Natural killer cell (primary cell): ENCODE results near the gene INPP5F. TPM values are rescaled to one million over a fixed set of nuclear protein-coding genes. Genes with fewer than 3 reads are reported as not detected.

Source experiments
- ATAC-seq, 3 donors: fragments of 150-1000 bp in 2 of 3; fragments of 200-7000 bp in 1 of 3; cut with Tn5 transposase; 1 replicate in 1 of 3; 2 replicates in 2 of 3; pipeline ENCODE4 v1.10.0; 2021; ENCODE audit warnings: mild to moderate bottlenecking in 2 of 3, moderate library complexity in 2 of 3
- DNase-seq, 2 donors: peaks; one replicate each; pipeline versions ENCODE4 v3.0.0 to v3.0.0-alpha.2; 2013 to 2021; ENCODE audit warnings: mixed read lengths in 1 of 2
- H3K27ac ChIP-seq: one replicate; pipeline ENCODE4 v1.5.1; 2013; ENCODE audit warnings: mild to moderate bottlenecking, low read length
- H3K27me3 ChIP-seq: one replicate; pipeline ENCODE4 v1.6.1; 2013; ENCODE audit warnings: low read length; ENCODE audit not compliant: control insufficient read depth, insufficient read depth
- H3K36me3 ChIP-seq: one replicate; pipeline ENCODE4 v1.6.1; 2013; ENCODE audit warnings: low read length; ENCODE audit not compliant: control insufficient read depth, insufficient read depth
- H3K4me1 ChIP-seq: one replicate; pipeline ENCODE4 v1.6.1; 2013; ENCODE audit warnings: low read length; ENCODE audit not compliant: control insufficient read depth, insufficient read depth
- H3K4me3 ChIP-seq: one replicate; pipeline ENCODE4 v1.5.1; 2013; ENCODE audit warnings: low read length
- H3K9me3 ChIP-seq: one replicate; pipeline ENCODE4 v1.6.1; 2013; ENCODE audit warnings: low read length; ENCODE audit not compliant: control insufficient read depth, insufficient read depth
- H3K27ac Mint-ChIP-seq, 2 donors: one replicate each; pipeline ENCODE4 v1.8.0; 2022; ENCODE audit warnings: mild to moderate bottlenecking in 2 of 2, mixed read lengths in 2 of 2, moderate library complexity in 1 of 2
- H3K27me3 Mint-ChIP-seq, 2 donors: one replicate each; pipeline ENCODE4 v1.8.0; 2022; ENCODE audit warnings: low read depth in 2 of 2, mixed read lengths in 2 of 2
- H3K36me3 Mint-ChIP-seq: one replicate; pipeline ENCODE4 v1.8.0; 2022; ENCODE audit warnings: mixed read lengths
- H3K4me1 Mint-ChIP-seq, 2 donors: one replicate each; pipeline ENCODE4 v1.8.0; 2022; ENCODE audit warnings: mixed read lengths in 2 of 2
- H3K4me3 Mint-ChIP-seq: one replicate; pipeline ENCODE4 v1.8.0; 2022; ENCODE audit warnings: mild to moderate bottlenecking, moderate library complexity, mixed read lengths
- H3K9me3 Mint-ChIP-seq, 2 donors: one replicate each; pipeline ENCODE4 v1.8.0; 2022; ENCODE audit warnings: mixed read lengths in 2 of 2
- WGBS: methylation state at CpG from one replicate; pipeline ENCODE4 v1.1.7; 2013; ENCODE audit warnings: missing lambda C conversion rate; ENCODE audit not compliant: insufficient coverage; 5-methylcytosine and 5-hydroxymethylcytosine counted together
- intact Hi-C: fragments of 100-400 bp; cut with micrococcal nuclease; formaldehyde crosslinking; loops from one replicate; pipeline ENCODE4 v1.14.2; 2022
- total RNA-seq, 4 donors: library from RNA; stranded (reverse); fragments of 120-200 nt in 1 of 4; gene quantifications; one replicate each; pipeline versions ENCODE4 v1.2.3 to v1.2.4, GENCODE V29; 2013 to 2022
- TF ChIP-seq, protein P1 (sequence below): fragments of 200-600 bp; IDR thresholded peaks from one replicate; pipeline ENCODE4 v1.8.0; 2022; ENCODE audit warnings: antibody characterized with exemption

Gene INPP5F
- total RNA-seq, 3 donors from 2014 or later (not counting 1 experiment from before 2014, with no cell fraction given) = 12.8 to 18.2 (median 15.8) TPM

DNA sequence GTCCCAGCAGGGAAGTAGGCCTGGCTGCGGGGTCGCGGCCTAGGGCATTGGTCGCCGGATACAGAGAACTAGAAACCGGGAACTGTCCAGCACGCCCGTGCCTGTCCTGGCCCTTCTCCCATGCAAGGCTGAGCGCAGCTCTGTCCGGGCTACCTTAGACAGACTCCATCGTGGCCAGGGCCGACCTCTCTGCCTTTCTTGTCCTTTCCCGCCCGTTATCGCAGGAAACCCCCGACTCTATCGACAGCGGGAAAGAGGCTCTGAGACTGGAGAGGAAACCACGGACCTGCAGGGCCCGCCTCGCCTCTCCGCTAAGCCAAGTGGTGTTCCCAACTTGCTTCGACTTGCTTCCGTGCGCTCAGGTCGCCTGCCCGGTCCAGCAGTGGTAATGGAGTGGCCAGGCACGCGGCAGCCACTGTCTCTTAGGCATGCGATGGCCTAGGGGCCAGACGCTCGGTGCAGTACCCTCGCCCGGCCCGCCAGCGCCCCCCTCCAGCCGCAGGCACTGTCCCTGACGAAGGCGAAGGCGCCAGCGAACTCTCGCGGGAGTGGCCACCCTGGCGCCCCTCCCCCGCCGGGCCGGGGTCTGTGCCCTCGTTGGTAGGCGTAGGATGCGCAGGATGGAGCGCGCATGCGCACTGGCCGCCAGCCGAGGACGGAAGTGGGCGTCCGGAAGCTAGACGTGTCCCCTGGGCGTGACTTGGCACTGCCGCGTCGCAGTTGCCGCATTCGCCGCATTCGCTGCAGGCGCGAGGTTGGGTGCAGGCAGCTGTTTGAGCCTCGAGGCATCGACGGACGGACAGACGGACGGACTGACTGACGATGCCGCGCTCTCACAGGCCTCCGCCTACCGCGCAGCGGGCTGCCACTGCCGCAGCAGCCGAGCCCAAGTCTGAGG lies 92.4 kb downstream of the INPP5F start:
- H3K36me3 ChIP-seq = peaks cover 5% of the 10 kb centered on the region
- no peak overlapping the region for H3K4me3 ChIP-seq
- intact Hi-C loops = no loop called here

DNA sequence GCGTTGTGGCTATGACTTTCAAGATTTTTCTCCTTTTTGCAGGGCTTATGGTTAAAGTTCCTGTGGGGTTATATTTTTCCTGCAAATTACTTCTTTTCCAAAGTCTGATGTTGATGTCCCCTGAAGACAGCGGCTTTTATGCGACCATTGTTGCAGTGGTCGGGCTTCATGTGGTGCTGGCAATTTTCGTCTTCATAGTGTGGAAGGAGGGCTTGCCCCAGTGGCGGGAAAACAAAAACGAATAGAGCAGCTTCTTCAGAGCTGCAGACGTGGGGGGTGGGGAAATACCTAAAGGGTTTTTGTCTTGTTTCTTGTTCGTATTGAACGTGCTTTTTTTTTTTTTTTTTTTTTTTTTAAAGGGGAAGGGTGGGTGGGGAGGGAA lies 93.0 kb downstream of the INPP5F start:
- Mint-ChIP-seq H3K36me3 (peaks cover 12% of the 10 kb centered on the region), H3K4me1 (peaks cover 19% of the 10 kb centered on the region in 2 donors), H3K9me3 (no peaks in the 10 kb centered on the region), H3K4me3 (no peak overlapping the region), H3K27me3 (peaks cover 0 to 2% of the 10 kb centered on the region in 2 donors), H3K27ac (no peak overlapping the region)
- Histone ChIP-seq H3K27ac (no peak overlapping the region), H3K4me3 (no peak overlapping the region), H3K36me3 (peaks cover 11% of the 10 kb centered on the region), H3K4me1 (peaks cover 29% of the 10 kb centered on the region), H3K27me3 (no peaks in the 10 kb centered on the region), H3K9me3 (no peaks in the 10 kb centered on the region)
- no peak for DNase-seq
- TF ChIP-seq, protein P1, sequence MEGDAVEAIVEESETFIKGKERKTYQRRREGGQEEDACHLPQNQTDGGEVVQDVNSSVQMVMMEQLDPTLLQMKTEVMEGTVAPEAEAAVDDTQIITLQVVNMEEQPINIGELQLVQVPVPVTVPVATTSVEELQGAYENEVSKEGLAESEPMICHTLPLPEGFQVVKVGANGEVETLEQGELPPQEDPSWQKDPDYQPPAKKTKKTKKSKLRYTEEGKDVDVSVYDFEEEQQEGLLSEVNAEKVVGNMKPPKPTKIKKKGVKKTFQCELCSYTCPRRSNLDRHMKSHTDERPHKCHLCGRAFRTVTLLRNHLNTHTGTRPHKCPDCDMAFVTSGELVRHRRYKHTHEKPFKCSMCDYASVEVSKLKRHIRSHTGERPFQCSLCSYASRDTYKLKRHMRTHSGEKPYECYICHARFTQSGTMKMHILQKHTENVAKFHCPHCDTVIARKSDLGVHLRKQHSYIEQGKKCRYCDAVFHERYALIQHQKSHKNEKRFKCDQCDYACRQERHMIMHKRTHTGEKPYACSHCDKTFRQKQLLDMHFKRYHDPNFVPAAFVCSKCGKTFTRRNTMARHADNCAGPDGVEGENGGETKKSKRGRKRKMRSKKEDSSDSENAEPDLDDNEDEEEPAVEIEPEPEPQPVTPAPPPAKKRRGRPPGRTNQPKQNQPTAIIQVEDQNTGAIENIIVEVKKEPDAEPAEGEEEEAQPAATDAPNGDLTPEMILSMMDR = no peak
- intact Hi-C loops = no loop called here
- no peak for ATAC-seq
- WGBS = 76% methylated on average over 8 of the region's 10 CpGs

More for the DNA sequence above, 92.4 kb downstream of the INPP5F start:
- no peaks in the 10 kb centered on the region for H3K27me3 ChIP-seq
- Mint-ChIP-seq H3K4me3 (no peak overlapping the region), H3K4me1 (peaks cover 19% of the 10 kb centered on the region in 2 donors), H3K9me3 (no peaks in the 10 kb centered on the region), H3K36me3 (peaks cover 6% of the 10 kb centered on the region), H3K27ac (no peak overlapping the region), H3K27me3 (peaks cover 0 to 2% of the 10 kb centered on the region in 2 donors)
- peaks cover 29% of the 10 kb centered on the region for H3K4me1 ChIP-seq
- H3K27ac ChIP-seq = no peak overlapping the region
- TF ChIP-seq, protein P1 = no peak
- H3K9me3 ChIP-seq = no peaks in the 10 kb centered on the region
- WGBS = 83% methylated on average over 84 of the region's 84 CpGs
- DNase-seq (peak; percentile 20 to 41), ATAC-seq (peak; percentile 53 to 74 (median 64))

DNA sequence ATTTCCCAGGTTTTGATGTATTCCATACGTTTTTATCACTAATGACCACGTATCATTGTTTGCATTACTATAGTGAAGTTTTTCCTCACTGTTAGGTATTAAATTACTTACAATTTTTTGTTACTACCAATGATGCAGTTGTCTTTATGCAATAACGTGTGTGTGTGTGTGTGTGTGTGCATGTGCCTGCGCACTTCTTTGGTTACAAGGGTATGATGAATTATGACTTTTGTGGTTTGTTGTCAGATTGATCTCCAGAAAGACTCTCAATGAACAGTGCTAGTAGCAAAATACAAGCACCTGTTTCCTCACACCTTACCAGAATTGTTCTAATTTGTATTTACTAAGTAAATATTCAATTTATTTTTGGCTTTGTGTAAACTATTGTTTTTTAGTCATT lies 95.3 kb downstream of the INPP5F start:
- peaks cover 9% of the 10 kb centered on the region for H3K4me1 ChIP-seq
- peaks cover 4 to 5% of the 10 kb centered on the region in 2 donors for H3K4me1 Mint-ChIP-seq
- H3K4me3 Mint-ChIP-seq = no peak overlapping the region
- peaks cover 13% of the 10 kb centered on the region for H3K36me3 ChIP-seq
- H3K27me3 ChIP-seq = no peaks in the 10 kb centered on the region
- H3K9me3 Mint-ChIP-seq = no peaks in the 10 kb centered on the region
- intact Hi-C loops = no loop called here
- no CpG with 5 or more reads among the region's 4 CpGs for WGBS
- DNase-seq = no peak
- no peak for ATAC-seq
- no peak overlapping the region for H3K4me3 ChIP-seq
- H3K9me3 ChIP-seq = no peaks in the 10 kb centered on the region
- H3K36me3 Mint-ChIP-seq = peaks cover 7% of the 10 kb centered on the region
- TF ChIP-seq, protein P1 = no peak
- H3K27ac Mint-ChIP-seq = no peak overlapping the region
- H3K27ac ChIP-seq = no peak overlapping the region
- no peaks in the 10 kb centered on the region for H3K27me3 Mint-ChIP-seq
